Measurements from ENCODE around the gene GRWD1. TPM values are rescaled to one million over a fixed set of nuclear protein-coding genes. Genes with fewer than 3 reads are reported as not detected.

GRWD1 gene
- total RNA-seq, 1 experiment from 2014 or later, result 56.7 TPM

DNA sequence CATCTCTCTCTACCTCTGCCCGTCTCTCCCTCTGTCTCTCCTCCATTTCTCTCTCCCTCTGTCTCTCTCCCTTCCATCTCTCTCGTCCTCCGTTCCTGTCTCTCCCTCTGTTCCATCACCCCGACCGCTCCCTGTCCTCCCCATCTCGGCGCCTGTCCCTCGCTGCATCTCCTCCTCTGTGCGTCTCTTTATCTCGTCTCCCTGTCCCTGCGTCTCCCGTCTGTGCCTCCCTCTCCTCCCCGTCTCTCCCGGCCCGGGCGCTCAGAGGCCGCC, 47.7 kb upstream of the GRWD1 start:
- ChIA-PET POLR2A (no interaction called here), CTCF (no interaction called here)
- DNase-seq (ENCODE audit: low read depth, low spot score) (no peak), ATAC-seq (no peak)
- BruUV-seq (replicated peaks), result no TSS peak
- no peaks in the 10 kb centered on the region; the same call in 1 of the 2 replicates for H3K36me3 ChIP-seq (ENCODE audit: control insufficient read depth, insufficient read depth, low read length)
- TF ChIP-seq SIN3A (IDR thresholded peaks at IDR 0.05; ENCODE audit: borderline replicate concordance, insufficient read depth, low read depth, low read length) (no peak), POLR2AphosphoS5 (IDR thresholded peaks at IDR 0.05; ENCODE audit: low read depth, low read length) (no peak), TCF7L2 (IDR thresholded peaks at IDR 0.05; ENCODE audit: low read depth, low read length) (no peak)
- TF ChIP-seq, protein P1, sequence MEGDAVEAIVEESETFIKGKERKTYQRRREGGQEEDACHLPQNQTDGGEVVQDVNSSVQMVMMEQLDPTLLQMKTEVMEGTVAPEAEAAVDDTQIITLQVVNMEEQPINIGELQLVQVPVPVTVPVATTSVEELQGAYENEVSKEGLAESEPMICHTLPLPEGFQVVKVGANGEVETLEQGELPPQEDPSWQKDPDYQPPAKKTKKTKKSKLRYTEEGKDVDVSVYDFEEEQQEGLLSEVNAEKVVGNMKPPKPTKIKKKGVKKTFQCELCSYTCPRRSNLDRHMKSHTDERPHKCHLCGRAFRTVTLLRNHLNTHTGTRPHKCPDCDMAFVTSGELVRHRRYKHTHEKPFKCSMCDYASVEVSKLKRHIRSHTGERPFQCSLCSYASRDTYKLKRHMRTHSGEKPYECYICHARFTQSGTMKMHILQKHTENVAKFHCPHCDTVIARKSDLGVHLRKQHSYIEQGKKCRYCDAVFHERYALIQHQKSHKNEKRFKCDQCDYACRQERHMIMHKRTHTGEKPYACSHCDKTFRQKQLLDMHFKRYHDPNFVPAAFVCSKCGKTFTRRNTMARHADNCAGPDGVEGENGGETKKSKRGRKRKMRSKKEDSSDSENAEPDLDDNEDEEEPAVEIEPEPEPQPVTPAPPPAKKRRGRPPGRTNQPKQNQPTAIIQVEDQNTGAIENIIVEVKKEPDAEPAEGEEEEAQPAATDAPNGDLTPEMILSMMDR (IDR thresholded peaks at IDR 0.05), result no peak
- TF ChIP-seq, protein P2, sequence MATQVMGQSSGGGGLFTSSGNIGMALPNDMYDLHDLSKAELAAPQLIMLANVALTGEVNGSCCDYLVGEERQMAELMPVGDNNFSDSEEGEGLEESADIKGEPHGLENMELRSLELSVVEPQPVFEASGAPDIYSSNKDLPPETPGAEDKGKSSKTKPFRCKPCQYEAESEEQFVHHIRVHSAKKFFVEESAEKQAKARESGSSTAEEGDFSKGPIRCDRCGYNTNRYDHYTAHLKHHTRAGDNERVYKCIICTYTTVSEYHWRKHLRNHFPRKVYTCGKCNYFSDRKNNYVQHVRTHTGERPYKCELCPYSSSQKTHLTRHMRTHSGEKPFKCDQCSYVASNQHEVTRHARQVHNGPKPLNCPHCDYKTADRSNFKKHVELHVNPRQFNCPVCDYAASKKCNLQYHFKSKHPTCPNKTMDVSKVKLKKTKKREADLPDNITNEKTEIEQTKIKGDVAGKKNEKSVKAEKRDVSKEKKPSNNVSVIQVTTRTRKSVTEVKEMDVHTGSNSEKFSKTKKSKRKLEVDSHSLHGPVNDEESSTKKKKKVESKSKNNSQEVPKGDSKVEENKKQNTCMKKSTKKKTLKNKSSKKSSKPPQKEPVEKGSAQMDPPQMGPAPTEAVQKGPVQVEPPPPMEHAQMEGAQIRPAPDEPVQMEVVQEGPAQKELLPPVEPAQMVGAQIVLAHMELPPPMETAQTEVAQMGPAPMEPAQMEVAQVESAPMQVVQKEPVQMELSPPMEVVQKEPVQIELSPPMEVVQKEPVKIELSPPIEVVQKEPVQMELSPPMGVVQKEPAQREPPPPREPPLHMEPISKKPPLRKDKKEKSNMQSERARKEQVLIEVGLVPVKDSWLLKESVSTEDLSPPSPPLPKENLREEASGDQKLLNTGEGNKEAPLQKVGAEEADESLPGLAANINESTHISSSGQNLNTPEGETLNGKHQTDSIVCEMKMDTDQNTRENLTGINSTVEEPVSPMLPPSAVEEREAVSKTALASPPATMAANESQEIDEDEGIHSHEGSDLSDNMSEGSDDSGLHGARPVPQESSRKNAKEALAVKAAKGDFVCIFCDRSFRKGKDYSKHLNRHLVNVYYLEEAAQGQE (IDR thresholded peaks at IDR 0.05; ENCODE audit: insufficient read depth in 1 of 2, low read depth in 2 of 2, low read length in 1 of 2), result no peak
- H3K9me3 ChIP-seq (ENCODE audit: control insufficient read depth, insufficient read depth, low read depth, low read length), result no peaks in the 10 kb centered on the region
- H3K27ac ChIP-seq (ENCODE audit: low read length), result peak overlapping the region; percentile 88
- intact Hi-C loops (cut with micrococcal nuclease; ENCODE audit: unreplicated experiment) (no loop called here), in situ Hi-C loops (cut with HindIII; ENCODE audit: low pct_unique_long_range_greater_than_20kb, low sequenced_read_pairs) (no loop called here)
- peak overlapping the region; percentile 41 to 62 for H3K4me3 ChIP-seq (ENCODE audit: low read depth in 2 of 2, low read length in 2 of 2)
- H3K27me3 ChIP-seq (ENCODE audit: control insufficient read depth, insufficient read depth, low read length), result no peaks in the 10 kb centered on the region
- peaks cover 27% of the 10 kb centered on the region for H3K4me1 ChIP-seq (ENCODE audit: control insufficient read depth, insufficient read depth, low read length)

DNA sequence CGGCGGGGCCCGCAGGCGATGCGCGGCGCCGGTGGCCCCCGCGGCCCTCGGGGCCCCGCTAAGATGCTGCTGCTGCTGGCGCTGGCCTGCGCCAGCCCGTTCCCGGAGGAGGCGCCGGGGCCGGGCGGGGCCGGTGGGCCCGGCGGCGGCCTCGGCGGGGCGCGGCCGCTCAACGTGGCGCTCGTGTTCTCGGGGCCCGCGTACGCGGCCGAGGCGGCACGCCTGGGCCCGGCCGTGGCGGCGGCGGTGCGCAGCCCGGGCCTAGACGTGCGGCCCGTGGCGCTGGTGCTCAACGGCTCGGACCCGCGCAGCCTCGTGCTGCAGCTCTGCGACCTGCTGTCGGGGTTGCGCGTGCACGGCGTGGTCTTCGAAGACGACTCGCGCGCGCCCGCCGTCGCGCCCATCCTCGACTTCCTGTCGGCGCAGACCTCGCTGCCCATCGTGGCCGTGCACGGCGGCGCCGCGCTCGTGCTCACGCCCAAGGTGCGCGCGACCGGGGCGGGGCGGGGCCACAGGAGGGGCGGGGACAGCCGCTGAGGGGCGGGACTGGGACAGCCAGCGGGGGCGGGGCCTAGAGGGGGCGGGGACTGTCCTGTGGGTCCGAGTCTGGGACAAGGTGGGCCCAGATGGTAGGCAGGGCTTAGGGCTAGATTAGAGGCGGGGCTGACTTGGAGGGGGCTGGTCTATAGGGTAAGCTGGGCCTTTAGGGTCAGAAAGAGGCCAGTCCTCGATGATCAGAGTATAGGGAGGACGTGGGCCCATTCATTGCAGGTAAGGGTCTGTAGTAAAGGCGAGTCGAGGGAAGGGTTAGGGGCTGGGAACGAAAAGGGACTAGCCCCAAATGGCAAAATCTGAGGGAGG, 47.2 kb upstream of the GRWD1 start:
- ChIA-PET POLR2A (no interaction called here), CTCF (no interaction called here)

More for the DNA sequence above, 47.2 kb upstream of the GRWD1 start:
- in situ Hi-C loops (cut with HindIII; ENCODE audit: low pct_unique_long_range_greater_than_20kb, low sequenced_read_pairs) (no loop called here), intact Hi-C loops (cut with micrococcal nuclease; ENCODE audit: unreplicated experiment) (no loop called here)
- Histone ChIP-seq H3K4me1 (ENCODE audit: control insufficient read depth, insufficient read depth, low read length) (peaks cover 23% of the 10 kb centered on the region), H3K9me3 (ENCODE audit: control insufficient read depth, insufficient read depth, low read depth, low read length) (no peaks in the 10 kb centered on the region), H3K4me3 (ENCODE audit: low read depth in 2 of 2, low read length in 2 of 2) (peak overlapping the region; percentile 41 to 62), H3K36me3 (ENCODE audit: control insufficient read depth, insufficient read depth, low read length) (no peaks in the 10 kb centered on the region; the same call in 1 of the 2 replicates), H3K27ac (ENCODE audit: low read length) (peak overlapping the region; percentile 88), H3K27me3 (ENCODE audit: control insufficient read depth, insufficient read depth, low read length) (no peaks in the 10 kb centered on the region)
- ATAC-seq (peak; percentile 76), DNase-seq (ENCODE audit: low read depth, low spot score) (no peak)
- no peak for TF ChIP-seq SIN3A (IDR thresholded peaks at IDR 0.05; ENCODE audit: borderline replicate concordance, insufficient read depth, low read depth, low read length)
- TF ChIP-seq, protein P1 (IDR thresholded peaks at IDR 0.05), result no peak
- no TSS peak for BruUV-seq (replicated peaks)
